Adrenal gland (tissue), 5 donors: ENCODE data around the gene S100A12.

Experiments used
- CTCF ChIP-seq, 6 experiments: fragments of 450-650 bp in 4 of 6; fragments of 200-600 bp in 2 of 6; sonication (generic) in 1 of 6; IDR thresholded peaks; 1 replicate in 5 of 6; 2 replicates in 1 of 6; pipeline versions ENCODE4 v1.5.1 to v1.8.0; 2016 to 2021; ENCODE audit warnings: antibody characterized with exemption in 6 of 6, mild to moderate bottlenecking in 2 of 6, moderate library complexity in 1 of 6
- POLR2A ChIP-seq, 2 donors: fragments of 450-650 bp; IDR thresholded peaks; one replicate each; pipeline ENCODE4 v1.6.1; 2017; ENCODE audit warnings: antibody characterized with exemption in 2 of 2, mild to moderate bottlenecking in 2 of 2, moderate library complexity in 1 of 2
- donor health status: DM: no; HTN: no; CAD: no.

DNA sequence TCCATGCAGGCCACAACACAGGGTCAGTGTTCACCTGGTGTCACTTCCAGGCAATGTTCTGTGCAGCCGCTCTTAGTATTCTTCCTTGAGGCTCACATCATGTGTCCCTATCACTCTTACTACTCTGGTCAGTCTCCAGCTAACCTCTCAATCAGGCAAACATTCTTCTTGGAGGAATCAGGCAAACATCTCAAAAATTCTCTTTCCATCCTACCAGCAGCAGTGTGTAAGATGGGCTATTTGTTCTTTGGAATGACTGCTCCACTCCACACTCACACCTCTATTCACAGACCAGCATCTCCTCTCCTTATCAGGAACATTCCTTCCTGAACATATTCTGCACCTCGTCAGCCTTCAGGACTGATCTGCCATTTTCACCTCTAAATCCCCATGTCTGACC is 44.9 kb upstream of the S100A12 start:
- TF ChIP-seq CTCF (IDR thresholded peaks at IDR 0.05) (no peak), POLR2A (IDR thresholded peaks at IDR 0.05) (no peak)
